GM11168 (cell line): ENCODE measurements around the gene SIRT5.

Experiments used
- in situ Hi-C: fragments of 300-500 bp; cut with MboI; formaldehyde crosslinking; loops from one replicate; pipeline ENCODE4 v1.12.0; 2022; ENCODE audit warnings: low sequenced_read_pairs; ENCODE audit not compliant: unreplicated experiment

Gene SIRT5

GRCh38 chr6:13617066-13617465 lies 42.7 kb downstream of the SIRT5 start:
- in situ Hi-C loops, result no loop called here

GRCh38 chr6:13624871-13625288 lies 50.5 kb downstream of the SIRT5 start:
- in situ Hi-C loops, result no loop called here

- in situ Hi-C loops, result no loop called here
Measured at GRCh38 chr6:13629459-13630116, 55.2 kb downstream of the SIRT5 start.

- in situ Hi-C loops, result no loop called here
Measured at GRCh38 chr6:13630499-13630898, 56.1 kb downstream of the SIRT5 start.

GRCh38 chr6:13633343-13633742 lies 58.9 kb downstream of the SIRT5 start:
- in situ Hi-C loops, result no loop called here

GRCh38 chr6:13635948-13636658 lies 61.7 kb downstream of the SIRT5 start:
- in situ Hi-C loops, result no loop called here

GRCh38 chr6:13638014-13638413 lies 63.6 kb downstream of the SIRT5 start:
- in situ Hi-C loops, result no loop called here

GRCh38 chr6:13638626-13639025 lies 64.2 kb downstream of the SIRT5 start:
- in situ Hi-C loops, result no loop called here

GRCh38 chr6:13641315-13641714 lies 66.9 kb downstream of the SIRT5 start:
- in situ Hi-C loops, result no loop called here

- in situ Hi-C loops, result no loop called here
Measured at GRCh38 chr6:13643125-13643524, 68.7 kb downstream of the SIRT5 start.

- in situ Hi-C loops, result no loop called here
Measured at GRCh38 chr6:13648850-13649249, 74.4 kb downstream of the SIRT5 start.

- in situ Hi-C loops, result no loop called here
Measured at GRCh38 chr6:13649393-13649792, 75.0 kb downstream of the SIRT5 start.

GRCh38 chr6:13653296-13653695 lies 78.9 kb downstream of the SIRT5 start:
- in situ Hi-C loops, result no loop called here

- in situ Hi-C loops, result no loop called here
Measured at GRCh38 chr6:13654496-13654895, 80.1 kb downstream of the SIRT5 start.

GRCh38 chr6:13655700-13656099 lies 81.3 kb downstream of the SIRT5 start:
- in situ Hi-C loops, result no loop called here

- in situ Hi-C loops, result no loop called here
Measured at GRCh38 chr6:13660273-13660672, 85.9 kb downstream of the SIRT5 start.

- in situ Hi-C loops, result no loop called here
Measured at GRCh38 chr6:13660893-13661292, 86.5 kb downstream of the SIRT5 start.

GRCh38 chr6:13661647-13662046 lies 87.2 kb downstream of the SIRT5 start:
- in situ Hi-C loops, result no loop called here

GRCh38 chr6:13662651-13663334 lies 88.4 kb downstream of the SIRT5 start:
- in situ Hi-C loops, result no loop called here

- in situ Hi-C loops, result no loop called here
Measured at GRCh38 chr6:13663986-13664385, 89.6 kb downstream of the SIRT5 start.
